A549 (cell line): Measurements from ENCODE around the gene KAT7. TPM values are rescaled to one million over a fixed set of nuclear protein-coding genes. Genes with fewer than 3 reads are reported as not detected.
A peak's percentile ranks its signal among the peaks of the same experiment; 100 is the strongest.

Experiments used
- ATAC-seq, 2 experiments: fragments of 200-7000 bp in 1 of 2; fragments of >200 bp in 1 of 2; cut with Nextera tagmentation in 1 of 2; cut with Tn5 transposase in 1 of 2; 3 replicates each; pipeline versions ENCODE4 v1.8.0 to v1.9.1; 2018 to 2020; ENCODE audit warnings: mild to moderate bottlenecking in 1 of 2, moderate library complexity in 1 of 2
- CTCF ChIA-PET: fragments of 300-600 bp; sonication (Branson Sonifier 250); formaldehyde crosslinking; extraction: SDS; loops from one replicate; lab custom pipeline; 2021; ENCODE audit warnings: antibody characterized with exemption, inconsistent platforms; lab: Yijun Ruan, JAX
- POLR2A ChIA-PET: fragments of 350-600 bp; formaldehyde crosslinking; extraction: SDS; loops from one replicate; lab custom pipeline; 2021; ENCODE audit warnings: antibody characterized with exemption, inconsistent platforms; lab: Yijun Ruan, JAX
- DNase-seq, 2 experiments: peaks; one replicate each; pipeline versions ENCODE4 v3.0.0 to v3.0.0-alpha.2; 2011 to 2016; ENCODE audit warnings: low read depth in 1 of 2, low spot score in 1 of 2
- FAIRE-seq: peaks from 2 replicates; lab custom pipeline; 2011; peaks lifted over from hg19 to GRCh38; lab: Jason Lieb, UNC
- H3K27ac ChIP-seq, 2 experiments: fragments of >200 bp; sonication (Bioruptor Twin); formaldehyde crosslinking; 3 replicates each; pipeline ENCODE4 v1.5.1; 2016 to 2017
- H3K4me1 ChIP-seq: fragments of >200 bp; sonication (Bioruptor Twin); formaldehyde crosslinking; 3 replicates; pipeline ENCODE4 v1.6.1; 2016
- H3K4me2 ChIP-seq: fragments of >200 bp; sonication (Bioruptor Twin); formaldehyde crosslinking; 3 replicates; pipeline ENCODE4 v1.6.1; 2016
- H3K4me3 ChIP-seq: fragments of >200 bp; sonication (Bioruptor Twin); formaldehyde crosslinking; 3 replicates; pipeline ENCODE4 v1.5.1; 2016
- H3K9me3 ChIP-seq: fragments of >200 bp; sonication (Bioruptor Twin); formaldehyde crosslinking; 3 replicates; pipeline ENCODE4 v1.6.1; 2016
- BHLHE40 ChIP-seq: IDR thresholded peaks from 2 replicates; pipeline ENCODE4 v1.6.1; 2012; ENCODE audit warnings: low read depth, low read length, inconsistent platforms
- CHD4 ChIP-seq: fragments of 200-600 bp; sonication (generic); IDR thresholded peaks from 2 replicates; pipeline ENCODE4 v1.6.1; 2016; ENCODE audit warnings: antibody characterized with exemption, mild to moderate bottlenecking, borderline replicate concordance
- CTCF ChIP-seq: fragments of >200 bp; sonication (Bioruptor Twin); formaldehyde crosslinking; IDR thresholded peaks from 3 replicates; pipeline ENCODE4 v1.5.1; 2016
- FOXS1 ChIP-seq: fragments of 250-450 bp; sonication (Bioruptor Pico); IDR thresholded peaks from 2 replicates; pipeline ENCODE4 v1.5.0; 2020; ENCODE audit warnings: mild to moderate bottlenecking, moderate library complexity
- HES2 ChIP-seq: fragments of >200 bp; sonication (Bioruptor Twin); formaldehyde crosslinking; IDR thresholded peaks from 2 replicates; pipeline ENCODE4 v1.6.1; 2016
- KDM1A ChIP-seq: fragments of 200-600 bp; sonication (generic); IDR thresholded peaks from 2 replicates; pipeline ENCODE4 v1.6.1; 2016; ENCODE audit warnings: low read depth, mild to moderate bottlenecking
- MAX ChIP-seq: IDR thresholded peaks from 2 replicates; pipeline ENCODE4 v1.6.1; 2012
- NPAS2 ChIP-seq: fragments of 250-450 bp; sonication (Bioruptor Pico); IDR thresholded peaks from 2 replicates; pipeline ENCODE4 v1.8.0; 2022; ENCODE audit warnings: mild to moderate bottlenecking, moderate library complexity, borderline replicate concordance
- RAD21 ChIP-seq, 2 experiments: fragments of >200 bp in 1 of 2; sonication (Bioruptor Twin) in 1 of 2; formaldehyde crosslinking in 1 of 2; IDR thresholded peaks in 1 of 2; conservative IDR thresholded peaks in 1 of 2; 2 replicates in 1 of 2; 3 replicates in 1 of 2; pipeline ENCODE4 v1.6.1; 2012 to 2018; ENCODE audit warnings: inconsistent platforms in 1 of 2
- REST ChIP-seq: fragments of 200-600 bp; sonication (generic); IDR thresholded peaks from 2 replicates; pipeline ENCODE4 v1.6.1; 2016; ENCODE audit warnings: antibody characterized with exemption, mild to moderate bottlenecking, moderate library complexity
- RNF2 ChIP-seq: fragments of 200-600 bp; sonication (generic); IDR thresholded peaks from 2 replicates; pipeline ENCODE4 v1.6.1; 2016; ENCODE audit warnings: low read depth, mild to moderate bottlenecking, antibody characterized with exemption, moderate library complexity, borderline replicate concordance
- SMC3 ChIP-seq: fragments of >200 bp; sonication (Bioruptor Twin); formaldehyde crosslinking; IDR thresholded peaks from 3 replicates; pipeline ENCODE4 v1.6.1; 2018; ENCODE audit warnings: inconsistent platforms
- TP53 ChIP-seq: fragments of 250-450 bp; sonication (Bioruptor Pico); IDR thresholded peaks from 2 replicates; pipeline ENCODE4 v1.5.0; 2021; ENCODE audit warnings: mild to moderate bottlenecking, moderate library complexity
- WGBS: methylation state at CpG from one replicate; pipeline ENCODE4 v1.1.6; 2017; ENCODE audit errors: missing lambda C conversion rate; 5-methylcytosine and 5-hydroxymethylcytosine counted together
- polyA plus RNA-seq, 4 experiments: library from polyadenylated mRNA; depleted of rRNA in 3 of 4; stranded (reverse); fragments of >200 nt; fragmentation: RNase III in 1 of 4; extraction: RNeasy Plus Mini Kit Qiagen cat#74134 plus additional on column Dnase treatment in 1 of 4; gene quantifications; 2 replicates in 3 of 4; 3 replicates in 1 of 4; pipeline ENCODE4 v1.2.3, GENCODE V29; 2011 to 2017

KAT7 gene
- polyA plus RNA-seq, 2 of the 4 experiments (the other 2 are of a cell fraction), result 33.2 to 48.7 TPM

GRCh38 chr17:49858796-49859195, 70.3 kb downstream of the KAT7 start:
- H3K4me2 ChIP-seq, result no peak overlapping the region
- ChIA-PET CTCF (interaction anchor here (1.0 to 34.2 kb wide), 9 partner anchors 9 to 291 kb away, joined by 3 to 1602 read pairs (median 4); partner anchors contain the start of genes DLX3, DLX4, NXPH3 and TAC4), POLR2A (no interaction called here)
- H3K9me3 ChIP-seq, result no peaks in the 10 kb centered on the region
- H3K4me3 ChIP-seq, result no peak overlapping the region
- DNase-seq, result no peak
- H3K27ac ChIP-seq, result no peak overlapping the region
- TF ChIP-seq CHD4 (no peak), TP53 (CRISPR knock-in tag) (no peak), RNF2 (no peak), REST (no peak), HES2 (no peak), FOXS1 (no peak), BHLHE40 (no peak)
- TF ChIP-seq, all 56 proteins: peak for 0
- WGBS, result 55% methylated on average over 6 of the region's 6 CpGs
- ATAC-seq, result no peak
- no peak for FAIRE-seq
- peaks cover 4% of the 10 kb centered on the region; the same call in 1 of the 3 replicates for H3K4me1 ChIP-seq

GRCh38 chr17:49859991-49860953, 71.8 kb downstream of the KAT7 start:
- no peak overlapping the region for H3K4me3 ChIP-seq
- no peak for FAIRE-seq
- CTCF ChIA-PET, result interaction anchor here (0.5 to 34.2 kb wide), 36 partner anchors 8 to 290 kb away, joined by 3 to 1602 read pairs (median 4); partner anchors contain the start of genes DLX3, DLX4, NXPH3 and SLC35B1

GRCh38 chr17:49861150-49861884, 72.8 kb downstream of the KAT7 start:
- 29% methylated on average over 16 of the region's 16 CpGs for whole genome bisulfite sequencing
- Histone ChIP-seq H3K4me1 (peaks cover 4% of the 10 kb centered on the region; the same call in 1 of the 3 replicates), H3K9me3 (no peaks in the 10 kb centered on the region), H3K4me2 (peak overlapping the region; percentile 45; the same call in 2 of the 3 replicates), H3K4me3 (no peak overlapping the region), H3K27ac (0 out of 6 replicates have a peak overlapping the region, but pooled peaks of 1 of the 2 experiments have one; percentile 0)
- FAIRE-seq, result peak; percentile 36
- TF ChIP-seq MAX, result 0 out of 2 replicates have a peak, but pooled peaks have one; percentile 32
- peak; percentile 98 for TF ChIP-seq CTCF
- peak; percentile 100 for TF ChIP-seq SMC3
- TF ChIP-seq RAD21 (conservative IDR thresholded peaks at IDR 0.05 in 1 of 2, IDR thresholded peaks at IDR 0.05 in 1 of 2), result peak; percentile 99 to 100
- no peak for TF ChIP-seq NPAS2
- ATAC-seq, result peak; percentile 42 to 65
- DNase-seq, result peak; percentile 66 to 82
- ChIA-PET CTCF (interaction anchor here (0.5 to 34.2 kb wide), 39 partner anchors 8 to 294 kb away, joined by 3 to 1602 read pairs (median 4); partner anchors contain the start of genes DLX3 and DLX4), POLR2A (interaction anchor here (0.9 kb wide), 1 partner anchor 153 kb away, joined by 7 read pairs; the partner anchor contains the start of gene SLC35B1)

More at GRCh38 chr17:49859991-49860953, 71.8 kb downstream of the KAT7 start:
- no peak overlapping the region for H3K4me2 ChIP-seq
- TF ChIP-seq KDM1A (no peak), RAD21 (conservative IDR thresholded peaks at IDR 0.05 in 1 of 2, IDR thresholded peaks at IDR 0.05 in 1 of 2) (0 out of 5 replicates have a peak, but pooled peaks of 1 of the 2 experiments have one; percentile 15)
- TF ChIP-seq, all 56 proteins: peak for 1
- ATAC-seq, result peak; percentile 42 to 70; a peak in 4 of 6 replicates
- H3K4me1 ChIP-seq, result peaks cover 4% of the 10 kb centered on the region; the same call in 1 of the 3 replicates
- POLR2A ChIA-PET, result interaction anchor here (1.1 kb wide), 1 partner anchor 138 kb away, joined by 3 read pairs; no protein-coding TSS in a partner anchor
- H3K27ac ChIP-seq, result no peak overlapping the region
- H3K9me3 ChIP-seq, result no peaks in the 10 kb centered on the region
- peak in 1 of 2 experiments; percentile 31 for DNase-seq
- 62% methylated on average over 16 of the region's 20 CpGs for WGBS
